ENCODE results near the gene ADAMTSL3. TPM values are rescaled to one million over a fixed set of nuclear protein-coding genes. Genes with fewer than 3 reads are reported as not detected.
"Not testable (repeated sequence)": the region's sequence is repeated elsewhere in the genome, so short reads cannot be mapped to it uniquely, and the experiment has no call there.

The ADAMTSL3 gene
- total RNA-seq, 2 donors from 2014 or later, result not detected

- Mint-ChIP-seq H3K27ac (no peak overlapping the region), H3K9me3 (peaks cover 9% of the 10 kb centered on the region), H3K36me3 (ENCODE audit: low read depth) (no peaks in the 10 kb centered on the region), H3K4me3 (no peak overlapping the region), H3K4me1 (no peaks in the 10 kb centered on the region), H3K27me3 (peaks cover 4% of the 10 kb centered on the region)
- ATAC-seq (replicated peaks), result no peak
Measured at GRCh38 chr15:83960192-83960829, 306.4 kb downstream of the ADAMTSL3 start.

- no peak for ATAC-seq (replicated peaks)
- Mint-ChIP-seq H3K27me3 (peaks cover 4% of the 10 kb centered on the region), H3K27ac (no peak overlapping the region), H3K36me3 (ENCODE audit: low read depth) (no peaks in the 10 kb centered on the region), H3K4me3 (no peak overlapping the region), H3K4me1 (no peaks in the 10 kb centered on the region), H3K9me3 (peaks cover 16% of the 10 kb centered on the region)
Measured at GRCh38 chr15:83961311-83961710, 307.4 kb downstream of the ADAMTSL3 start.

- H3K4me1 Mint-ChIP-seq; H3K27ac Mint-ChIP-seq; ATAC-seq (replicated peaks); H3K4me3 Mint-ChIP-seq; H3K36me3 Mint-ChIP-seq (ENCODE audit: low read depth); H3K27me3 Mint-ChIP-seq: not testable (repeated sequence)
- peaks cover 17% of the 10 kb centered on the region for H3K9me3 Mint-ChIP-seq
Measured at GRCh38 chr15:83964967-83965366, 311.0 kb downstream of the ADAMTSL3 start.

- H3K36me3 Mint-ChIP-seq (ENCODE audit: low read depth), result no peaks in the 10 kb centered on the region
Measured at GRCh38 chr15:83970295-83970890, 316.5 kb downstream of the ADAMTSL3 start.

GRCh38 chr15:83971992-83972391 is 318.1 kb downstream of the ADAMTSL3 start:
- Mint-ChIP-seq H3K36me3 (ENCODE audit: low read depth) (no peaks in the 10 kb centered on the region), H3K4me1 (no peaks in the 10 kb centered on the region), H3K4me3 (no peak overlapping the region), H3K27me3 (peaks cover 11% of the 10 kb centered on the region), H3K9me3 (no peaks in the 10 kb centered on the region), H3K27ac (no peak overlapping the region)
- no peak for ATAC-seq (replicated peaks)

More at GRCh38 chr15:83970295-83970890, 316.5 kb downstream of the ADAMTSL3 start:
- no peak overlapping the region for H3K27ac Mint-ChIP-seq
- H3K27me3 Mint-ChIP-seq, result peaks cover 2% of the 10 kb centered on the region
- H3K9me3 Mint-ChIP-seq, result peaks cover 7% of the 10 kb centered on the region
- H3K4me1 Mint-ChIP-seq, result no peaks in the 10 kb centered on the region
- H3K4me3 Mint-ChIP-seq, result no peak overlapping the region
- ATAC-seq (replicated peaks), result no peak

- no peak overlapping the region for H3K4me3 Mint-ChIP-seq
- no peak for ATAC-seq (replicated peaks)
- H3K4me1 Mint-ChIP-seq, result no peaks in the 10 kb centered on the region
- H3K9me3 Mint-ChIP-seq, result peaks cover 3% of the 10 kb centered on the region
- peaks cover 16% of the 10 kb centered on the region for H3K27me3 Mint-ChIP-seq
- no peak overlapping the region for H3K27ac Mint-ChIP-seq
- no peaks in the 10 kb centered on the region for H3K36me3 Mint-ChIP-seq (ENCODE audit: low read depth)
Measured at GRCh38 chr15:83973816-83974215, 319.9 kb downstream of the ADAMTSL3 start.

- H3K9me3 Mint-ChIP-seq, result peaks cover 3% of the 10 kb centered on the region
- no peaks in the 10 kb centered on the region for H3K4me1 Mint-ChIP-seq
- no peak overlapping the region for H3K4me3 Mint-ChIP-seq
- H3K27me3 Mint-ChIP-seq, result peaks cover 19% of the 10 kb centered on the region
- no peak overlapping the region for H3K27ac Mint-ChIP-seq
- ATAC-seq (replicated peaks), result no peak
- H3K36me3 Mint-ChIP-seq (ENCODE audit: low read depth), result no peaks in the 10 kb centered on the region
Measured at GRCh38 chr15:83977992-83978391, 324.1 kb downstream of the ADAMTSL3 start.

GRCh38 chr15:83978588-83978987 is 324.7 kb downstream of the ADAMTSL3 start:
- H3K4me3 Mint-ChIP-seq, result no peak overlapping the region
- H3K36me3 Mint-ChIP-seq (ENCODE audit: low read depth), result no peaks in the 10 kb centered on the region
- peaks cover 19% of the 10 kb centered on the region for H3K27me3 Mint-ChIP-seq
- H3K4me1 Mint-ChIP-seq, result no peaks in the 10 kb centered on the region
- ATAC-seq (replicated peaks), result no peak
- peaks cover 3% of the 10 kb centered on the region for H3K9me3 Mint-ChIP-seq
- no peak overlapping the region for H3K27ac Mint-ChIP-seq

GRCh38 chr15:83980637-83981036 is 326.7 kb downstream of the ADAMTSL3 start:
- peaks cover 3% of the 10 kb centered on the region for H3K9me3 Mint-ChIP-seq
- peaks cover 16% of the 10 kb centered on the region for H3K27me3 Mint-ChIP-seq
- no peak for ATAC-seq (replicated peaks)
- H3K36me3 Mint-ChIP-seq (ENCODE audit: low read depth), result no peaks in the 10 kb centered on the region
- H3K4me3 Mint-ChIP-seq, result no peak overlapping the region
- H3K27ac Mint-ChIP-seq, result no peak overlapping the region
- H3K4me1 Mint-ChIP-seq, result peaks cover 4% of the 10 kb centered on the region

GRCh38 chr15:83982748-83983147 is 328.8 kb downstream of the ADAMTSL3 start:
- no peak overlapping the region for H3K4me3 Mint-ChIP-seq
- no peaks in the 10 kb centered on the region for H3K9me3 Mint-ChIP-seq
- H3K4me1 Mint-ChIP-seq, result peaks cover 4% of the 10 kb centered on the region
- H3K27ac Mint-ChIP-seq, result no peak overlapping the region
- peaks cover 6% of the 10 kb centered on the region for H3K27me3 Mint-ChIP-seq
- no peak for ATAC-seq (replicated peaks)
- no peaks in the 10 kb centered on the region for H3K36me3 Mint-ChIP-seq (ENCODE audit: low read depth)

GRCh38 chr15:83983634-83984458 is 329.9 kb downstream of the ADAMTSL3 start:
- H3K4me3 Mint-ChIP-seq, result no peak overlapping the region
- no peaks in the 10 kb centered on the region for H3K36me3 Mint-ChIP-seq (ENCODE audit: low read depth)
- no peak for ATAC-seq (replicated peaks)
- no peaks in the 10 kb centered on the region for H3K9me3 Mint-ChIP-seq
- no peak overlapping the region for H3K27ac Mint-ChIP-seq
- peaks cover 4% of the 10 kb centered on the region for H3K4me1 Mint-ChIP-seq
- peaks cover 6% of the 10 kb centered on the region for H3K27me3 Mint-ChIP-seq

- H3K9me3 Mint-ChIP-seq, result no peaks in the 10 kb centered on the region
- H3K27me3 Mint-ChIP-seq, result peaks cover 6% of the 10 kb centered on the region
- ATAC-seq (replicated peaks), result no peak
- peaks cover 4% of the 10 kb centered on the region for H3K4me1 Mint-ChIP-seq
- H3K4me3 Mint-ChIP-seq, result no peak overlapping the region
- no peak overlapping the region for H3K27ac Mint-ChIP-seq
- no peaks in the 10 kb centered on the region for H3K36me3 Mint-ChIP-seq (ENCODE audit: low read depth)
Measured at GRCh38 chr15:83984601-83985000, 330.7 kb downstream of the ADAMTSL3 start.

GRCh38 chr15:83991163-83991562 is 337.2 kb downstream of the ADAMTSL3 start:
- no peaks in the 10 kb centered on the region for H3K36me3 Mint-ChIP-seq (ENCODE audit: low read depth)

GRCh38 chr15:83992324-83993031 is 338.6 kb downstream of the ADAMTSL3 start:
- Mint-ChIP-seq H3K9me3 (no peaks in the 10 kb centered on the region), H3K27ac (no peak overlapping the region), H3K27me3 (peaks cover 4% of the 10 kb centered on the region), H3K4me3 (no peak overlapping the region), H3K4me1 (no peaks in the 10 kb centered on the region), H3K36me3 (ENCODE audit: low read depth) (no peaks in the 10 kb centered on the region)
- no peak for ATAC-seq (replicated peaks)

More at GRCh38 chr15:83991163-83991562, 337.2 kb downstream of the ADAMTSL3 start:
- Mint-ChIP-seq H3K9me3 (no peaks in the 10 kb centered on the region), H3K27ac (no peak overlapping the region), H3K4me3 (no peak overlapping the region), H3K27me3 (peaks cover 5% of the 10 kb centered on the region), H3K4me1 (no peaks in the 10 kb centered on the region)
- no peak for ATAC-seq (replicated peaks)

Data from activated T-helper 17 cell treated with anti-CD3 and anti-CD28 coated beads, Interleukin-2, amount 50 U/mL, for 72 hours (primary cell).